Measurements from ENCODE around the gene RHBDD2. TPM values are rescaled to one million over a fixed set of nuclear protein-coding genes. Genes with fewer than 3 reads are reported as not detected.

The RHBDD2 gene
- total RNA-seq, 4 donors from 2014 or later, result 44.9 to 79.7 (median 63.7) TPM

DNA sequence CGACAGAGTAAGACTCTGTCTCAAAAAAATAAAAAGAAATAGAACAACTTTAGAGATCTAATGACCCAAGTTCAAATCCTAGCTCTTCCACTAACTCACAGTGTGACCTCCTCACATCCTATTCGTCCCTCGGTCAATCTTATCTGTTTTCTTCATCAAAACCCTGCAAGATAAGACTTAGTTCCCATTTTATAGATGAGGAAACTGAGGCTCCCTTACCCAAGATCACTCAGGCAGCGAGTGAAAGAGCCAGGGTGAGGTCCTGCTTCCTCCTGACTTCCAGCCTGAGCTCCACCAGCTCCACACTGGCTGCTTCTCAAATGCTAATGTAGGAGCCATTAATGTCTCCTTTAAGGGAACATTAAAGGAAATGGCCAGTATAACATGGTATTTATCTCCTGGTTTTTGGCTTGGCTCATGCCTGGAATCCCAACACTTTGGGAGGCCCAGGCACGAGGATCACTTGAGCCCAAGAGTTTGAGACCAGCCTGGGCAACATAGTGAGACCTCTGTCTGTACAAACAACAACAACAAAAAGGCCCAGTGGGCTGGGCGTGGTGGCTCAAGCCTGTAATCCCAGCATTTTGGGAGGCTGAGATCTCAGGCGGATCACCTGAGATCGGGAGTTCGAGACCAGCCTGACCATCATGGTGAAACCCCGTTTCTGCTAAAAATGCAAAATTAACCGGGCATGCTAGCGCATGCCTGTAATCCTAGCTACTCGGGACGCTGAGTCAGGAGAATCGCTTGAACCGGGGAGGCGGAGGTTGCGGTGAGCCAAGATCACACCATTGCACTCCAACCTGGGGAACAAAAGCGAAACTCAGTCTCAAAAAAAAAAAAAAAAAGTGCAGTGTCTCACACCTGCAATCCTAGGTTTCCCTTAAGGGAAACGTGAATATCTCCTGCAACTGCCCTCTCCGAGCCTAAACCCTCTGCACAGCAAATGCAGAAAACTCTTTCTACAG is 3.4 kb upstream of the RHBDD2 start:
- Histone ChIP-seq H3K27me3 (no peaks in the 10 kb centered on the region), H3K9me3 (no peaks in the 10 kb centered on the region), H3K27ac (no peak overlapping the region), H3K4me1 (peaks cover 6 to 24% (median 15%) of the 10 kb centered on the region in 4 donors), H3K4me3 (no peak overlapping the region), H3K36me3 (no peaks in the 10 kb centered on the region)
- DNase-seq, result no peak
- intact Hi-C loops (cut with DNase I; ENCODE audit: low total_unique reads), result loop anchor here (5.0 kb wide), 1 partner anchor 42 kb away; the partner anchor contains the start of gene POR
- TF ChIP-seq POLR2AphosphoS5 (IDR thresholded peaks at IDR 0.05) (no peak), EP300 (IDR thresholded peaks at IDR 0.05; ENCODE audit: low read depth) (no peak), POLR2A (IDR thresholded peaks at IDR 0.05) (no peak)
- TF ChIP-seq, protein P1, sequence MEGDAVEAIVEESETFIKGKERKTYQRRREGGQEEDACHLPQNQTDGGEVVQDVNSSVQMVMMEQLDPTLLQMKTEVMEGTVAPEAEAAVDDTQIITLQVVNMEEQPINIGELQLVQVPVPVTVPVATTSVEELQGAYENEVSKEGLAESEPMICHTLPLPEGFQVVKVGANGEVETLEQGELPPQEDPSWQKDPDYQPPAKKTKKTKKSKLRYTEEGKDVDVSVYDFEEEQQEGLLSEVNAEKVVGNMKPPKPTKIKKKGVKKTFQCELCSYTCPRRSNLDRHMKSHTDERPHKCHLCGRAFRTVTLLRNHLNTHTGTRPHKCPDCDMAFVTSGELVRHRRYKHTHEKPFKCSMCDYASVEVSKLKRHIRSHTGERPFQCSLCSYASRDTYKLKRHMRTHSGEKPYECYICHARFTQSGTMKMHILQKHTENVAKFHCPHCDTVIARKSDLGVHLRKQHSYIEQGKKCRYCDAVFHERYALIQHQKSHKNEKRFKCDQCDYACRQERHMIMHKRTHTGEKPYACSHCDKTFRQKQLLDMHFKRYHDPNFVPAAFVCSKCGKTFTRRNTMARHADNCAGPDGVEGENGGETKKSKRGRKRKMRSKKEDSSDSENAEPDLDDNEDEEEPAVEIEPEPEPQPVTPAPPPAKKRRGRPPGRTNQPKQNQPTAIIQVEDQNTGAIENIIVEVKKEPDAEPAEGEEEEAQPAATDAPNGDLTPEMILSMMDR (IDR thresholded peaks at IDR 0.05), result no peak
- WGBS, 2 donors (ENCODE audit: low coverage in 1 of 2), result 90 to 91% methylated on average over 6 to 21 of the region's 21 CpGs
- in situ Hi-C loops (cut with MboI; ENCODE audit: low pct_ligation_motif_present in 1 of 4, low pct_unique_long_range_greater_than_20kb in 1 of 4, low sequenced_read_pairs in 3 of 4), result loop anchor here in 2 of 4 donors (10.0 kb wide), 2 partner anchors 119 to 139 kb away; partner anchors contain the start of gene TMEM120A (in 1 of the 2)

DNA sequence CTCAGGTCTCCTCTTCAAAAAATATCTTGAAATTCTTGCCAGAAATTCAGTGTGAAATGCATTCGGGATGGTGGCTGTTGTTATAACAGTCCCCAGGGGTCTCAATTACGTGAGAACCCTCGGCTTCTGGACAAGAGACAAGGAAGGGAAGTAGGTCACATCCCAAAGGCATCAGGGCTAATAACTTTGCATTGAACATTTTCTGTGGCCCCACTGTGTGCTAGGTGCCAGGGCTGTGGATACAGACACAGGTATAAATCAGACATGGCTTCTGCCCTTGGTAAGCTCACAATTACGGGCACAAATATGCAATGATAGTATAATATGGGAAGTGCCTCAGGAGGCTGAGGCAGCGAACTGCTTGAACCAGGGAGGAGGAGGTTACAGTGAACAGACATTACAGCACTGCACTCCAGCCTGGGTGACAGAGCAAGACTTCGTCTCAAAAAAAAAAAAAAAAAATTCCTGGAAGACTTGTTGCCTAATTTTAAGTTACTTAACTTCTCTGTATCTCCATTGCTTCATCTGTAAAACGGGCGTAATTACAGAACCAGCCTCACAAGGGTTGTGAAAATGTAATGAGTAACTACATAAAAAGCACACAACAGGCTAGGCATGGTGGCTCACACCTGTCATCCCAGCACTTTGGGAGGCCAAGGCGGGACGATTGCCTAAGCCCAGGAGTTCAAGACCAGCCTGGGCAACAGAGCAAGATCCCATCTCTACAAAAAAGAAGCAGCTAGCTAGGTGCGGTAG is 2.5 kb upstream of the RHBDD2 start:
- no peak for DNase-seq
- Histone ChIP-seq H3K4me3 (no peak overlapping the region), H3K36me3 (peaks cover 0 to 1% (median 0%) of the 10 kb centered on the region in 4 donors), H3K9me3 (no peaks in the 10 kb centered on the region), H3K4me1 (peaks cover 7 to 27% (median 15%) of the 10 kb centered on the region in 4 donors), H3K27me3 (no peaks in the 10 kb centered on the region), H3K27ac (no peak overlapping the region)
- TF ChIP-seq, protein P1 (IDR thresholded peaks at IDR 0.05), result no peak
- no peak for TF ChIP-seq EP300 (IDR thresholded peaks at IDR 0.05; ENCODE audit: low read depth)
- TF ChIP-seq POLR2AphosphoS5 (IDR thresholded peaks at IDR 0.05), result no peak
- TF ChIP-seq POLR2A (IDR thresholded peaks at IDR 0.05), result no peak
- in situ Hi-C loops (cut with MboI; ENCODE audit: low pct_ligation_motif_present in 1 of 4, low pct_unique_long_range_greater_than_20kb in 1 of 4, low sequenced_read_pairs in 3 of 4), result loop anchor here in 2 of 4 donors (10.0 kb wide), 2 partner anchors 118 to 138 kb away; partner anchors contain the start of gene TMEM120A (in 1 of the 2)
- WGBS, 2 donors (ENCODE audit: low coverage in 1 of 2), result 73 to 84% methylated on average over 8 to 11 of the region's 11 CpGs
- intact Hi-C loops (cut with DNase I; ENCODE audit: low total_unique reads), result loop anchor here (5.0 kb wide), 1 partner anchor 41 kb away; the partner anchor contains the start of gene POR

DNA sequence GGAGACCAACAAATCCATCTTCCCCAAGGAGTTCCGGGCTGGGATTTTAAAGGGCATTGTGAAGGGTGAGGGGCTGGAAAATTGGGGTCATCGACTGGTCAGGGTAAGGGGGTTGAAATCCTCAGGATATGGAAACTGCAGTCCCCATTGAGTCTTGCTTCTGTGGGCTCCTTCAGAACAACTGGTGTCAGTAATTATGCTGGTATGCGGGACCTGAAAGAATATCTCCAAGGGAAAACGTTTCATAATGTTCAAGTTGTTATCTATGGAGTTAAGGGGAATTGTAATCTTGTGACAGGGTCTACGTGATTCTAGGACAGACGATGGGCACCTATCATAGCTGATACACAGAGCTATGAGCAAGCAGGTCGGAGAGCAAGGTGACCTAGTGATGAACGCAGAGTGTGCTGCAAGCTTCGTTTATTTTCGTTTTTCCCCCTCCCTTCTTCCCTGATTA is 494 bp upstream of the RHBDD2 start:
- in situ Hi-C loops (cut with MboI; ENCODE audit: low pct_ligation_motif_present in 1 of 4, low pct_unique_long_range_greater_than_20kb in 1 of 4, low sequenced_read_pairs in 3 of 4), result loop anchor here in 2 of 4 donors (10.0 kb wide), 2 partner anchors 116 to 136 kb away; partner anchors contain the start of gene TMEM120A (in 1 of the 2)
- intact Hi-C loops (cut with DNase I; ENCODE audit: low total_unique reads), result loop anchor here (5.0 kb wide), 1 partner anchor 39 kb away; the partner anchor contains the start of gene POR
- Histone ChIP-seq H3K27ac (peak overlapping the region; percentile 86 to 89 (median 87)), H3K36me3 (peaks cover 0 to 19% (median 9%) of the 10 kb centered on the region in 4 donors), H3K4me1 (peaks cover 7 to 21% (median 17%) of the 10 kb centered on the region in 4 donors), H3K9me3 (no peaks in the 10 kb centered on the region), H3K4me3 (peak overlapping the region in 3 of 4 donors; percentile 19 to 85 (median 74)), H3K27me3 (no peaks in the 10 kb centered on the region)
- TF ChIP-seq, protein P1 (IDR thresholded peaks at IDR 0.05), result no peak
- 20% methylated on average over 1 to 10 of the region's 10 CpGs for WGBS, 2 donors (ENCODE audit: low coverage in 1 of 2)
- no peak for DNase-seq
